Measurements from ENCODE around the gene DCK. TPM values are rescaled to one million over a fixed set of nuclear protein-coding genes. Genes with fewer than 3 reads are reported as not detected.
"Not testable (repeated sequence)": the region's sequence is repeated elsewhere in the genome, so short reads cannot be mapped to it uniquely, and the experiment has no call there.

DCK gene
- total RNA-seq, 1 experiment from 2014 or later, result 13.7 TPM

DNA sequence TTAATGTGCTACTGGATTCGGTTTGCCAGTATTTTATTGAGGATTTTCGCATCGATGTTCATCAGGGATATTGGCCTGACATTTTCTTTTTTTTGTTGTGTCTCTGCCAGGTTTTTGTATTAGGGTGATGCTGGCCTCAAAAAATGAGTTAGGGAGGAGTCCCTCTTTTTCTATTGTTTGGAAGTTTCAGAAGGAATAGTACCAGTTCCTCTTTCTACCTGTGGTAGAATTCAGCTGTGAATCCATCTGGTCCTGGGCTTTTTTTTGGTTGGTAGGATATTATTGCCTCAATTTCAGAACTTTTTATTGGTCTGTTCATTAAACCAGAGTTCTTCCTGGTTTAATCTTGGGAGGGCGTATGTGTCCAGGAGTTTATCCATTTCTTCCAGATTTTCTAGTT lies 7.9 kb downstream of the DCK start:
- not testable (repeated sequence) for H3T11ph ChIP-seq (ENCODE audit: low read length); H2BK20ac ChIP-seq (ENCODE audit: low read depth, low read length, poor library complexity, severe bottlenecking); H3K56ac ChIP-seq (ENCODE audit: insufficient read length, low read depth, low read length); H4K91ac ChIP-seq (ENCODE audit: insufficient read length, low read depth, low read length); H3K79me2 ChIP-seq (ENCODE audit: insufficient read depth, low read length); H3K18ac ChIP-seq (ENCODE audit: insufficient read length, low read depth, low read length); H3K23ac ChIP-seq (ENCODE audit: insufficient read length, low read depth, low read length); H3K9me3 ChIP-seq (ENCODE audit: control insufficient read depth, low read depth, low read length); H2AK5ac ChIP-seq (ENCODE audit: insufficient read length, low read length); H3K14ac ChIP-seq (ENCODE audit: insufficient read depth, low read length); H2BK120ac ChIP-seq (ENCODE audit: low read depth, low read length, poor library complexity, severe bottlenecking); H3K27me3 ChIP-seq (ENCODE audit: insufficient read depth, low read length); H3K27ac ChIP-seq (ENCODE audit: insufficient read length, low read depth, low read length); H3K79me1 ChIP-seq (ENCODE audit: insufficient read depth, low read depth, low read length, poor library complexity, severe bottlenecking); H4K20me1 ChIP-seq (ENCODE audit: control insufficient read depth, insufficient read depth, insufficient read length); H3K23me2 ChIP-seq (ENCODE audit: insufficient read length, low read depth, low read length, poor library complexity, severe bottlenecking); H3K4me1 ChIP-seq (ENCODE audit: insufficient read depth, low read length); H2BK12ac ChIP-seq (ENCODE audit: insufficient read length, low read depth, low read length); H2AFZ ChIP-seq (ENCODE audit: low read length); H4K8ac ChIP-seq (replicated peaks; ENCODE audit: insufficient read length, low read depth, low read length); H3K4me3 Mint-ChIP-seq; H2BK15ac ChIP-seq (ENCODE audit: low read depth, low read length); DNase-seq; H3K27me3 Mint-ChIP-seq (ENCODE audit: low read depth); H3K9ac ChIP-seq (ENCODE audit: extremely low read depth, insufficient read length, low read length); H4K5ac ChIP-seq (ENCODE audit: insufficient read length, low read depth, low read length); H2BK5ac ChIP-seq (ENCODE audit: insufficient read length, low read length); H3K27ac Mint-ChIP-seq; H3K4me2 ChIP-seq (ENCODE audit: insufficient read depth, insufficient read length, low read length); H3K4ac ChIP-seq (ENCODE audit: low read depth, low read length)
- H3K36me3 Mint-ChIP-seq (ENCODE audit: insufficient read depth in 1 of 3, low read depth in 3 of 3), result peaks cover 46 to 59% (median 54%) of the 10 kb centered on the region in 3 experiments
- peaks cover 35 to 36% of the 10 kb centered on the region in 2 experiments for H3K4me1 Mint-ChIP-seq
- WGBS (ENCODE audit: extremely low coverage, insufficient read length, low lambda C conversion rate), result no CpG with 5 or more reads among the region's 4 CpGs
- peaks cover 34 to 37% of the 10 kb centered on the region in 2 experiments for H3K9me3 Mint-ChIP-seq

All from H9 (cell line).